Sigmoid colon (tissue), 4 donors: ENCODE results near the gene EFNA2.

Experiments
- CTCF ChIP-seq, 4 experiments: fragments of 450-650 bp in 3 of 4; fragments of 200-600 bp in 1 of 4; IDR thresholded peaks; one replicate each; pipeline ENCODE4 v1.5.1; 2016 to 2019; ENCODE audit warnings: antibody characterized with exemption in 4 of 4, mild to moderate bottlenecking in 3 of 4, moderate library complexity in 2 of 4
- EP300 ChIP-seq, 4 donors: sonication (generic); formaldehyde crosslinking; IDR thresholded peaks; one replicate each; pipeline ENCODE4 v1.6.1; 2017; ENCODE audit warnings: antibody characterized with exemption in 4 of 4

DNA sequence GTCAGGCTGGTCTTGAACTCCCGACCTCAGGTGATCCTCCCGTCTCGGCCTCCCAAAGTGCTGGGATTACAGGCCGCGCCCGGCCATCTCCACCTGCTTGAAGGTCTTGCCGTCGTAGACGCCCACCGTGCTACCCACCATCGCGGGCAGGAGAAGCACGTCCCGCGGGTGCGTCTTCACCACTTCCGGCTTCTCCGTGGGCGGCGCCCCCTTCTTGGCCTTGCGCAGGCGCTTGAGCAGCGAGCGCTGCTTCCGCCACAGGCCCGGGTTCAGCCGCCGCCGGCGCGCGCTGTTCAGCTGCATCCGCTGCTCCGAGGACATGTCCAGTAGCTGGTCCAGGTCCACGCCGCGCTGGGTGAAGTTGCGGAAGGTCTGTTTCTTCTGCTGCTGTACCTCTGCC lies 21.6 kb downstream of the EFNA2 start:
- TF ChIP-seq EP300 (IDR thresholded peaks at IDR 0.05) (no peak), CTCF (IDR thresholded peaks at IDR 0.05) (no peak)
